ENCODE measurements around the gene GIT2. TPM values are rescaled to one million over a fixed set of nuclear protein-coding genes. Genes with fewer than 3 reads are reported as not detected.

Gene GIT2, protein sequence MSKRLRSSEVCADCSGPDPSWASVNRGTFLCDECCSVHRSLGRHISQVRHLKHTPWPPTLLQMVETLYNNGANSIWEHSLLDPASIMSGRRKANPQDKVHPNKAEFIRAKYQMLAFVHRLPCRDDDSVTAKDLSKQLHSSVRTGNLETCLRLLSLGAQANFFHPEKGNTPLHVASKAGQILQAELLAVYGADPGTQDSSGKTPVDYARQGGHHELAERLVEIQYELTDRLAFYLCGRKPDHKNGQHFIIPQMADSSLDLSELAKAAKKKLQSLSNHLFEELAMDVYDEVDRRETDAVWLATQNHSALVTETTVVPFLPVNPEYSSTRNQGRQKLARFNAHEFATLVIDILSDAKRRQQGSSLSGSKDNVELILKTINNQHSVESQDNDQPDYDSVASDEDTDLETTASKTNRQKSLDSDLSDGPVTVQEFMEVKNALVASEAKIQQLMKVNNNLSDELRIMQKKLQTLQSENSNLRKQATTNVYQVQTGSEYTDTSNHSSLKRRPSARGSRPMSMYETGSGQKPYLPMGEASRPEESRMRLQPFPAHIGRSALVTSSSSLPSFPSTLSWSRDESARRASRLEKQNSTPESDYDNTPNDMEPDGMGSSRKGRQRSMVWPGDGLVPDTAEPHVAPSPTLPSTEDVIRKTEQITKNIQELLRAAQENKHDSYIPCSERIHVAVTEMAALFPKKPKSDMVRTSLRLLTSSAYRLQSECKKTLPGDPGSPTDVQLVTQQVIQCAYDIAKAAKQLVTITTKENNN
- 10 to 100 TPM; 25.3 to 64.0 (median 44.0) TPM for total RNA-seq

DNA sequence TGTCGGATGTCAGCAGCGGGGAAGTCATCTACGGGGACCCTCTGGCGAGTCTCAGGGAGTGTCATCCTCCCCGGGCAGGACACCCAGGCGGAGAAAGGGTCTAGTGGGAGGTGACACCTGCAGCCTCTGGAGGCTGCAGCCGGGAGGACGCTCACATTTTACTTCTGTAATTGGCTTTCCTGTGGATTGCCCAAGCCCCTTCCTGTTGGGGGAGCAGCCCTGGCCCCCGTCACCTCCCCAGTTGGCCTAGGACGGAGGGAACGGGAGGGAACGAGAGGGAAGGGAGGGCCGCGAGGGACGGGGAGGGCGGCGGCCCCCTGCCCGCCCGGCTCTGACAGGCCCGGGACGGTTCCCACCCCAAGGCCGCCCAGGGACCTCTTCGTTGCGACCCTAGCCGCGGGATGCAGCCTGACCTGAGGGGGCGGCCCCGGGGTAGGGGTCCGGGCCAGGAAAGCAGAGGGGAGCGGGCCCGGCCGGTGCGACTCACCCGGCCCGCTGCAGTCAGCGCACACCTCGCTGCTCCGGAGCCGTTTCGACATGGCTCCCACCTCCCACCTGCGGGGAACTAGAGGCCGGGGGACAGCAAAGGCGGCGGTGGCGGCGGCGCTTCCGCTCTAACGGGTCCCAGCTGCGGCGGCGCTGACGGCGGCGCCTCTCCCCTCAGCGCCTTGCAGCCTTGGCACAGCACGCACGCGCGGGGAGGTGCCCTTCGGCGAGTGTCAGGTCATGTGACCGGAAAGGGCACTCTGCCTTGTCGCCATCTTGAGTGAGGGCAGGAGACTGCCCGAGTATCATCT is at the start of gene GIT2:
TSS of gene GIT2 (minus strand) at position 683 of the 797 bp plus-strand sequence. CDS start at position 539, 144 bp downstream.
- H3K4me3 ChIP-seq = peak within 1 kb of the TSS; percentile 73 to 91 (median 82)
- DNase-seq = peak; percentile 95
- H3K4me1 ChIP-seq = peaks cover 8 to 39% (median 26%) of the 10 kb centered on the region in 4 donors
- in situ Hi-C loops (cut with MboI; ENCODE audit: low pct_ligation_motif_present in 1 of 4, low pct_unique_long_range_greater_than_20kb in 1 of 4, low sequenced_read_pairs in 3 of 4) = no loop called here
- H3K27ac ChIP-seq = peak within 1 kb of the TSS; percentile 82 to 93 (median 86)
- peaks cover 0 to 6% (median 0%) of the 10 kb centered on the region in 4 donors for H3K36me3 ChIP-seq
- no peaks in the 10 kb centered on the region for H3K27me3 ChIP-seq
- TF ChIP-seq EP300 (IDR thresholded peaks at IDR 0.05; ENCODE audit: low read depth) = no peak
- TF ChIP-seq POLR2A (IDR thresholded peaks at IDR 0.05) = peak; percentile 80
- TF ChIP-seq POLR2AphosphoS5 (IDR thresholded peaks at IDR 0.05) = peak; percentile 91 to 96 (median 95)
- TF ChIP-seq, protein P1, sequence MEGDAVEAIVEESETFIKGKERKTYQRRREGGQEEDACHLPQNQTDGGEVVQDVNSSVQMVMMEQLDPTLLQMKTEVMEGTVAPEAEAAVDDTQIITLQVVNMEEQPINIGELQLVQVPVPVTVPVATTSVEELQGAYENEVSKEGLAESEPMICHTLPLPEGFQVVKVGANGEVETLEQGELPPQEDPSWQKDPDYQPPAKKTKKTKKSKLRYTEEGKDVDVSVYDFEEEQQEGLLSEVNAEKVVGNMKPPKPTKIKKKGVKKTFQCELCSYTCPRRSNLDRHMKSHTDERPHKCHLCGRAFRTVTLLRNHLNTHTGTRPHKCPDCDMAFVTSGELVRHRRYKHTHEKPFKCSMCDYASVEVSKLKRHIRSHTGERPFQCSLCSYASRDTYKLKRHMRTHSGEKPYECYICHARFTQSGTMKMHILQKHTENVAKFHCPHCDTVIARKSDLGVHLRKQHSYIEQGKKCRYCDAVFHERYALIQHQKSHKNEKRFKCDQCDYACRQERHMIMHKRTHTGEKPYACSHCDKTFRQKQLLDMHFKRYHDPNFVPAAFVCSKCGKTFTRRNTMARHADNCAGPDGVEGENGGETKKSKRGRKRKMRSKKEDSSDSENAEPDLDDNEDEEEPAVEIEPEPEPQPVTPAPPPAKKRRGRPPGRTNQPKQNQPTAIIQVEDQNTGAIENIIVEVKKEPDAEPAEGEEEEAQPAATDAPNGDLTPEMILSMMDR (IDR thresholded peaks at IDR 0.05) = peak in 2 of 5 experiments; percentile 12 to 19
- intact Hi-C loops (cut with DNase I; ENCODE audit: low total_unique reads) = no loop called here
- WGBS, 2 donors (ENCODE audit: low coverage in 1 of 2) = 1% methylated on average over 48 of the region's 65 CpGs; no CpG with 5 or more reads in 1 of the 2 donors
- no peaks in the 10 kb centered on the region for H3K9me3 ChIP-seq

DNA sequence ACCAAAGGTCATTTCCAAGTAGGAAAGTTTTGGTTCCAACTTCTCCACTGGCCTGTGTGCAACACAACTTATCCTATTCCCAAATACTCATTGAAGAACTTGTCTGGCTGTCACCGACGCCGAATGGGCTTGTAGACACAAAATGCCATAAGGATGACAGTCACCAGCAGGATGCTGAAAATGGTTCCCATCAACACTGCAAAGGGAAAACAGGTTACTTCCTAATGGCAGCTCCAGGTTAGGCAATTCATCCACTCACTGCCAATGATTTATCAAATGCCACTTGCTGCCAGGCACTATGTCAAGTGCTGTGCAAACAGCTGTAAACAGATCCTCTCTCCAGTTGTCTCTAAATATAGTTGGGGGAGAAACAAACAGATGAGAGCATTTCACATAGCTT is 46.1 kb upstream of the GIT2 start:
- peaks cover 1 to 48% (median 20%) of the 10 kb centered on the region in 4 donors for H3K4me1 ChIP-seq
- peaks cover 0 to 9% (median 3%) of the 10 kb centered on the region in 4 donors for H3K36me3 ChIP-seq
- H3K27ac ChIP-seq = peak overlapping the region in 1 of 4 donors; percentile 16
- intact Hi-C loops (cut with DNase I; ENCODE audit: low total_unique reads) = no loop called here
- 90% methylated on average over 3 of the region's 3 CpGs; no CpG with 5 or more reads in 1 of the 2 donors for WGBS, 2 donors (ENCODE audit: low coverage in 1 of 2)
- H3K4me3 ChIP-seq = no peak overlapping the region
- H3K27me3 ChIP-seq = no peaks in the 10 kb centered on the region
- DNase-seq = no peak
- TF ChIP-seq, protein P1 (IDR thresholded peaks at IDR 0.05) = no peak
- no peak for TF ChIP-seq POLR2A (IDR thresholded peaks at IDR 0.05)
- no peak for TF ChIP-seq POLR2AphosphoS5 (IDR thresholded peaks at IDR 0.05)
- TF ChIP-seq EP300 (IDR thresholded peaks at IDR 0.05; ENCODE audit: low read depth) = no peak
- H3K9me3 ChIP-seq = no peaks in the 10 kb centered on the region
- in situ Hi-C loops (cut with MboI; ENCODE audit: low pct_ligation_motif_present in 1 of 4, low pct_unique_long_range_greater_than_20kb in 1 of 4, low sequenced_read_pairs in 3 of 4) = no loop called here

DNA sequence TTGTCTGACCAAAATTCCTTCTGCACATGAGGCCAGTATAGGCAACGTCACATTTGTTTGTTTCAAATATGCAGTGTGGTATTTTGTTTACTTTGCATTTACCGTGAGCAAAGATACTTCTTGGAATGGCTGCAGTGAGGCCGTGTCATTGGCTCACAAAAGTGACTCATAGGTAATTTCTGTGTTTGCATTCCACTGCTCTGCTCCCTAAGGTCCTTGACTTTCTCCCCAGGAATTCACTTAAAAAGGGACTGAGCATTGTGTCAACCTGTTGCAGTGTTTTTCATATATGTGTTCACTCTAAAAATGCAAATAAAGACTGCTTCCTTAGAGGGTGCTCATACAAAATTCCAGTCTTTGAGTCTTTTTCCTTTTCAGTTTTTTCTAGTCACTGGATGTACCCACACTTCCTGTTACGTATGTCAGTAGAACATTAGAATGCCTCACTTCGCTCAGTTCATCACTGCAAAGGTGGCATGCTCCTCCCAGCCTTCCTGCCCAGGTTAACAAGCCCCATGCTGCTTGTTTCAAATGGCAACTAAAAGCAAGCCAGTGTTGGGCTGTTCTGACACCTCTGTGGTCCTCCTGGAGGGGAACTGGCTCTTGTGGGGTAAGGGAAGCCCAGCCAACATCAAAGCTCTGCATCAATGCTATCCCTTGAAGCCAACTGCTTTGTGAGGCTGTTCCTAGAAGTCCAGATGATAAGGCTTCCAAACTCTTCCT is 43.1 kb upstream of the GIT2 start:
- no peaks in the 10 kb centered on the region for H3K27me3 ChIP-seq
- H3K27ac ChIP-seq = peak overlapping the region; percentile 62 to 83 (median 79)
- no peaks in the 10 kb centered on the region for H3K9me3 ChIP-seq
- in situ Hi-C loops (cut with MboI; ENCODE audit: low pct_ligation_motif_present in 1 of 4, low pct_unique_long_range_greater_than_20kb in 1 of 4, low sequenced_read_pairs in 3 of 4) = no loop called here
- TF ChIP-seq POLR2AphosphoS5 (IDR thresholded peaks at IDR 0.05) = no peak
- TF ChIP-seq POLR2A (IDR thresholded peaks at IDR 0.05) = no peak
- TF ChIP-seq, protein P1 (IDR thresholded peaks at IDR 0.05) = no peak
- TF ChIP-seq EP300 (IDR thresholded peaks at IDR 0.05; ENCODE audit: low read depth) = no peak
- intact Hi-C loops (cut with DNase I; ENCODE audit: low total_unique reads) = no loop called here
- 16 to 33% methylated on average over 5 of the region's 5 CpGs for WGBS, 2 donors (ENCODE audit: low coverage in 1 of 2)
- DNase-seq = peak; percentile 44
- H3K36me3 ChIP-seq = peaks cover 0 to 29% (median 3%) of the 10 kb centered on the region in 4 donors
- no peak overlapping the region for H3K4me3 ChIP-seq
- H3K4me1 ChIP-seq = peaks cover 0 to 37% (median 16%) of the 10 kb centered on the region in 4 donors

Data from transverse colon (tissue), 4 donors.